Stimulated activated naive B cell treated with anti-CD40 and anti-IgM and Interleukin-4, amounts not matched to agents 10 μg/mL and 1 μg/mL and 100 μg/mL, for 72 hours (primary cell): ENCODE data around the gene PWP1.

Source experiments
- ATAC-seq, 2 donors: fragments of 150-1000 bp; cut with Tn5 transposase; replicated peaks; 2 replicates each; pipeline ENCODE4 v1.10.0; 2021; ENCODE audit warnings: moderate library complexity in 1 of 2
- DNase-seq: peaks from one replicate; pipeline ENCODE4 v3.0.0; 2021
- H3K27ac Mint-ChIP-seq: one replicate; pipeline ENCODE4 v1.8.0; 2022; ENCODE audit warnings: mild to moderate bottlenecking, mixed read lengths
- H3K27me3 Mint-ChIP-seq, 2 donors: one replicate each; pipeline ENCODE4 v1.8.0; 2022; ENCODE audit warnings: mixed read lengths in 2 of 2
- H3K36me3 Mint-ChIP-seq, 2 donors: one replicate each; pipeline ENCODE4 v1.8.0; 2022; ENCODE audit warnings: mixed read lengths in 2 of 2, mild to moderate bottlenecking in 1 of 2
- H3K4me1 Mint-ChIP-seq, 2 donors: one replicate each; pipeline ENCODE4 v1.8.0; 2022; ENCODE audit warnings: mixed read lengths in 2 of 2, mild to moderate bottlenecking in 1 of 2
- H3K4me3 Mint-ChIP-seq, 2 donors: one replicate each; pipeline ENCODE4 v1.8.0; 2022; ENCODE audit warnings: mild to moderate bottlenecking in 2 of 2, mixed read lengths in 2 of 2, moderate library complexity in 1 of 2
- H3K9me3 Mint-ChIP-seq, 2 donors: one replicate each; pipeline ENCODE4 v1.8.0; 2022; ENCODE audit warnings: mixed read lengths in 2 of 2, mild to moderate bottlenecking in 1 of 2

PWP1 gene

GRCh38 chr12:107685360-107686248 lies at the start of gene PWP1:
Gene PWP1 (plus strand): TSS chr12:107685799. CDS start chr12:107685900, 101 bp downstream.
- H3K27me3 Mint-ChIP-seq: no peaks in the 10 kb centered on the region
- peaks cover 20 to 29% of the 10 kb centered on the region in 2 donors for H3K4me1 Mint-ChIP-seq
- DNase-seq (peak; percentile 93), ATAC-seq (peak; percentile 94 to 95)
- H3K27ac Mint-ChIP-seq: peak within 1 kb of the TSS; percentile 99
- peak within 1 kb of the TSS; percentile 90 to 94 for H3K4me3 Mint-ChIP-seq
- peaks cover 1 to 4% of the 10 kb centered on the region in 2 donors for H3K9me3 Mint-ChIP-seq
- peaks cover 17 to 47% of the 10 kb centered on the region in 2 donors for H3K36me3 Mint-ChIP-seq

- no peaks in the 10 kb centered on the region for H3K36me3 Mint-ChIP-seq
- no peak overlapping the region for H3K4me3 Mint-ChIP-seq
- peaks cover 0 to 11% of the 10 kb centered on the region in 2 donors for H3K27me3 Mint-ChIP-seq
- H3K27ac Mint-ChIP-seq: no peak overlapping the region
- DNase-seq (no peak), ATAC-seq (no peak)
- no peaks in the 10 kb centered on the region for H3K4me1 Mint-ChIP-seq
- no peaks in the 10 kb centered on the region for H3K9me3 Mint-ChIP-seq
Measured at GRCh38 chr12:107641154-107641553, 44.4 kb upstream of the PWP1 start.

DNA sequence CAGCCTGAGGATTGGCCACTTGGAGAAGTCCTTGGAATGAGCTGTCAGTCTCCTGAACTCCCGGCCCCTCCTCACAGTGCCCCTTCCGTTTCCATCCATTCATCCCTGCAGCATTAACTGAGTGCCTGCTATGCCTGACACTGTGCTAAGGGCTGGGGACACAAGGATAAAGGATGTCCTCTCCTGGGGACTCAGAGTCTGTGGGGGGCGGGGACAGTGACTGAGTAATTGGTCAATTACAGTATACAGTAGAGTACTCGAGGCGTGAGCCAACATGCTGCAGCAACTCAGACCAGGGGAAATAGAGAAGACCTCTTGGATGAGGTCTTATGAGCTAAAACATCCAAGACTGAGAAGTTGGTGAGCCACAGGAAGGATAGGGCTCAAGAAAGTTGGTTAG lies 43.4 kb upstream of the PWP1 start:
- no peak for DNase-seq
- Mint-ChIP-seq H3K36me3 (no peaks in the 10 kb centered on the region), H3K27me3 (peaks cover 0 to 11% of the 10 kb centered on the region in 2 donors), H3K9me3 (no peaks in the 10 kb centered on the region), H3K4me1 (no peaks in the 10 kb centered on the region), H3K27ac (no peak overlapping the region), H3K4me3 (no peak overlapping the region)
- no peak for ATAC-seq

DNA sequence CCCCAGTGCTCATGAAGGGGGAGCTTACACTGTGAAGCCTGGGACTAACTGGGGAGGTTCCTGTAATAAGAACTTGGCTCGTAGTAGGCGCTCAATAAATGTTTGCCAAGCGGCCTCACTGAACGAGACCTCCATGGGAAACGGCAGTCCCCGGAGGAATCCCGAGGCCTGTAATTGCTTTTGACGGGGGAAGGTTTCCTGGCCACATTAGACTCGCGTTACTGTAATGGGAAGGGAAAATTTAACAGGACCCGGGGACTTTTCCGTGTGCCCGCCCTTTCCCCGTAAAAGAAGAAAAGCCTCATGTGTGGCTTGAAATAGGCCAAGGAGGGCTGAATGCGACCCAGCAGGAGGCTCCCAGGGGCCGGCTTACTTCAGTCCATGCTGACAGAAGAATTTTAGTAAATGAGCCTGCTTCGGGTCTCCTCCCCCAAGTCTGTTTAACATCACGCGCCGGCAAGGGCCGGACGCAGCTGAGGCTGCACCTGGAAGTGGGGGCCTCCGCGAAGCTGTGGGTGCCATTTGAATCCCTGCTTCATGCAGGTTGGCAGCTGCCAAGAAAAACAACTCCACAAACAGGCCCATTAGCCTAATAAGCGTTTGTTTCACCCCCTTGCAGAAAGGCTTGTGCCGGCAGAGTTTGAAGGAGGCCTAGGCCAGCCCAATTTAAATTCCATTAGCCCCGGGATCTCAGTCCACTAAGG lies 39.8 kb upstream of the PWP1 start:
- Mint-ChIP-seq H3K4me3 (no peak overlapping the region), H3K4me1 (no peaks in the 10 kb centered on the region), H3K27me3 (no peaks in the 10 kb centered on the region), H3K36me3 (no peaks in the 10 kb centered on the region), H3K27ac (no peak overlapping the region), H3K9me3 (no peaks in the 10 kb centered on the region)
- DNase-seq: no peak
- no peak for ATAC-seq

DNA sequence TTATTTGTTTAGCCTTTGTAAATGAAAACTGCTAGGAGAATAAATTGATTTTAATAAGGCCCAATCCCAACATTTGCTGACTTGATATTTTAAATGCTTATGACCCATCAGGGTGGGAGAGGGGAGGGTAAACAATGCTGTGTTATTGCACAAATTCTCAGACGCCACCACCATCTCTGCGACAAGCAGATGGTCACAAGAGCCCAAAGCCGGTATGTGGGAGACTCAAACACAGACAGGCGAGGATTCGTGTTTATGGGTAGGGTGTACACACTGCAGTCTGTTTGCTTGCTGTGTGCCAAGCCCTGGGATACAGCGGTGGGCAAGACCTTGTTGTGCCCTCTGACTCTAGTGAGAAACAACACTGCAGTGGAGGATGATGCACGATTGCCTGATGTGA lies 39.2 kb upstream of the PWP1 start:
- DNase-seq: no peak
- H3K4me1 Mint-ChIP-seq: no peaks in the 10 kb centered on the region
- H3K9me3 Mint-ChIP-seq: no peaks in the 10 kb centered on the region
- H3K4me3 Mint-ChIP-seq: no peak overlapping the region
- no peak for ATAC-seq
- H3K36me3 Mint-ChIP-seq: no peaks in the 10 kb centered on the region
- H3K27me3 Mint-ChIP-seq: no peaks in the 10 kb centered on the region
- H3K27ac Mint-ChIP-seq: no peak overlapping the region

- no peak overlapping the region for H3K27ac Mint-ChIP-seq
- H3K4me3 Mint-ChIP-seq: no peak overlapping the region
- H3K9me3 Mint-ChIP-seq: no peaks in the 10 kb centered on the region
- no peaks in the 10 kb centered on the region for H3K27me3 Mint-ChIP-seq
- H3K4me1 Mint-ChIP-seq: no peaks in the 10 kb centered on the region
- no peaks in the 10 kb centered on the region for H3K36me3 Mint-ChIP-seq
- DNase-seq (no peak), ATAC-seq (no peak)
Measured at GRCh38 chr12:107649661-107650061, 35.9 kb upstream of the PWP1 start.

GRCh38 chr12:107650977-107651376 lies 34.6 kb upstream of the PWP1 start:
- no peaks in the 10 kb centered on the region for H3K36me3 Mint-ChIP-seq
- DNase-seq: no peak
- no peaks in the 10 kb centered on the region for H3K4me1 Mint-ChIP-seq
- no peak for ATAC-seq
- H3K27me3 Mint-ChIP-seq: no peaks in the 10 kb centered on the region
- H3K27ac Mint-ChIP-seq: no peak overlapping the region
- no peak overlapping the region for H3K4me3 Mint-ChIP-seq
- H3K9me3 Mint-ChIP-seq: no peaks in the 10 kb centered on the region

GRCh38 chr12:107651571-107652449 lies 33.8 kb upstream of the PWP1 start:
- no peaks in the 10 kb centered on the region for H3K27me3 Mint-ChIP-seq
- H3K4me3 Mint-ChIP-seq: no peak overlapping the region
- no peaks in the 10 kb centered on the region for H3K4me1 Mint-ChIP-seq
- DNase-seq: no peak
- no peaks in the 10 kb centered on the region for H3K9me3 Mint-ChIP-seq
- no peaks in the 10 kb centered on the region for H3K36me3 Mint-ChIP-seq
- H3K27ac Mint-ChIP-seq: no peak overlapping the region
- ATAC-seq: no peak

GRCh38 chr12:107653519-107653918 lies 32.1 kb upstream of the PWP1 start:
- H3K9me3 Mint-ChIP-seq: no peaks in the 10 kb centered on the region
- H3K27me3 Mint-ChIP-seq: no peaks in the 10 kb centered on the region
- H3K27ac Mint-ChIP-seq: peak overlapping the region; percentile 47
- no peaks in the 10 kb centered on the region for H3K4me1 Mint-ChIP-seq
- H3K36me3 Mint-ChIP-seq: no peaks in the 10 kb centered on the region
- no peak overlapping the region for H3K4me3 Mint-ChIP-seq
- ATAC-seq: no peak
- no peak for DNase-seq

- no peaks in the 10 kb centered on the region for H3K9me3 Mint-ChIP-seq
- no peaks in the 10 kb centered on the region for H3K4me1 Mint-ChIP-seq
- no peak overlapping the region for H3K27ac Mint-ChIP-seq
- DNase-seq: no peak
- H3K27me3 Mint-ChIP-seq: no peaks in the 10 kb centered on the region
- ATAC-seq: no peak
- H3K36me3 Mint-ChIP-seq: no peaks in the 10 kb centered on the region
- no peak overlapping the region for H3K4me3 Mint-ChIP-seq
Measured at GRCh38 chr12:107654873-107655272, 30.7 kb upstream of the PWP1 start.

- ATAC-seq: no peak
- no peak for DNase-seq
- Mint-ChIP-seq H3K27me3 (no peaks in the 10 kb centered on the region), H3K27ac (no peak overlapping the region), H3K4me1 (no peaks in the 10 kb centered on the region), H3K36me3 (no peaks in the 10 kb centered on the region), H3K9me3 (no peaks in the 10 kb centered on the region), H3K4me3 (no peak overlapping the region)
Measured at GRCh38 chr12:107655281-107656065, 30.1 kb upstream of the PWP1 start.

- DNase-seq (no peak), ATAC-seq (no peak)
- H3K4me3 Mint-ChIP-seq: no peak overlapping the region
- no peak overlapping the region for H3K27ac Mint-ChIP-seq
- no peaks in the 10 kb centered on the region for H3K36me3 Mint-ChIP-seq
- no peaks in the 10 kb centered on the region for H3K27me3 Mint-ChIP-seq
- no peaks in the 10 kb centered on the region for H3K4me1 Mint-ChIP-seq
- H3K9me3 Mint-ChIP-seq: no peaks in the 10 kb centered on the region
Measured at GRCh38 chr12:107656302-107656701, 29.3 kb upstream of the PWP1 start.

DNA sequence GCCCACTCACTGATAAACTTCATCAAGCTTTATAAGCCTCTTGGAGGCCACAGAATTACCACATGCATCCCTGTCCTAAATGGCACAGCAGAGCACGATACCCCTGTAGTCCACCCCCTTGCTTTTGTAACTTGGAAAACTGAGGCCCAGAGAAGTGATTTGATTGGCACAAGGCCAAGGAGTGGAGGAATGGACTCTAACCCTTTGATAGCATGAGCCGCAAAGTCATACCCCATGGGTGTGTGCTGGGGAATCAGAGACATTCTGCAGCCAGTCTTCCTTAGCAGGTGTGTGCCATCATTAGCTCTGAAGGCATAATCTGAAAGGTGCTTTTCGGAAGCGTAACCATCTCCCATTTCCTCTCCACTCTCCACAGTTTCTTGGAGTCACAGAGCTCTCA lies 28.5 kb upstream of the PWP1 start:
- Mint-ChIP-seq H3K4me3 (no peak overlapping the region), H3K36me3 (no peaks in the 10 kb centered on the region), H3K27me3 (no peaks in the 10 kb centered on the region), H3K4me1 (peaks cover under 1% of the 10 kb centered on the region in 2 donors), H3K9me3 (no peaks in the 10 kb centered on the region), H3K27ac (no peak overlapping the region)
- ATAC-seq (no peak), DNase-seq (no peak)

- no peak overlapping the region for H3K4me3 Mint-ChIP-seq
- no peaks in the 10 kb centered on the region for H3K36me3 Mint-ChIP-seq
- H3K27ac Mint-ChIP-seq: no peak overlapping the region
- ATAC-seq (no peak), DNase-seq (no peak)
- H3K27me3 Mint-ChIP-seq: peaks cover 0 to 4% of the 10 kb centered on the region in 2 donors
- peaks cover 3 to 6% of the 10 kb centered on the region in 2 donors for H3K4me1 Mint-ChIP-seq
- no peaks in the 10 kb centered on the region for H3K9me3 Mint-ChIP-seq
Measured at GRCh38 chr12:107657621-107658020, 28.0 kb upstream of the PWP1 start.
